ENCODE results near the gene TNFRSF1B.

TNFRSF1B gene

DNA sequence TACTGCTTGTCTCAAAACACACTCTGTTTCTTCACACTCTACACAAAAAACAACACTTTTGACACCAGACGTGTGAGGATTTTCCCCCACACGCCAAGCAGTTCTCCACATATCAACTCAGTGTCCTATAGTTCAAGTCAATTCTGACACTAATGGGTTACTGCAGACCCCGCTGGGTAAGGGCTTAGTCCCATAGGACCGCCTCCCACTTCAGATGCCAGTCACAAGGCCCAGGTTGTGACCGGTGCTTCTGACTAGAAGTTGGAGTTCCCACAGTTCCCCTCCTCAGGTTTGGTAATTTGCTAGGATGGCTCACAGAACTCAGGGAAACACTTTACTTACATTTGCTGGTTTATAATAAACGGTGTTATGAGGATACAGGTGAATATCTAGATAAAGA lies 83.0 kb downstream of the TNFRSF1B start:
- no peak for DNase-seq (ENCODE audit: low read depth, low spot score)
- H3K27ac ChIP-seq: no peak overlapping the region

- no peak for DNase-seq (ENCODE audit: low read depth, low spot score)
- H3K27ac ChIP-seq: no peak overlapping the region
These were observed 84.7 kb downstream of the TNFRSF1B start for GRCh38 chr1:12251442-12251841.

DNA sequence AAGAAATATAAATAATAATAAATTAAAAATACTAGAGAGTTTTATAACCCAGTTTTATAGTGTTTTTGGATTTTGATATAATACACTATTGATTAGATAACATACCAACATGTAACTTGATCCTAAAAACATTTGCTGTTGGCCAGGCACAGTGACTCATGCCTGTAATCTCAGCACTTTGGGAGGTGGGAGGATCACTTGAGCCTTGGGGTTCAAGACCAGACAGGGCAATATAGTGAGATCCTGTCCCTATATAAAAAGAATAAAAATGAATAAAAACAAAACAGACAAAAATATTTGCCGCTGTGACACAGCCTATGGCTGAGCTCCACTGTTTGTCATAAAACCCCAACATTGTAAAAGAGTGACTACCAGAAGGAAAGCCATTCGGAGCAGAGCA lies 89.1 kb downstream of the TNFRSF1B start:
- H3K27ac ChIP-seq: no peak overlapping the region
- DNase-seq (ENCODE audit: low read depth, low spot score): no peak

DNA sequence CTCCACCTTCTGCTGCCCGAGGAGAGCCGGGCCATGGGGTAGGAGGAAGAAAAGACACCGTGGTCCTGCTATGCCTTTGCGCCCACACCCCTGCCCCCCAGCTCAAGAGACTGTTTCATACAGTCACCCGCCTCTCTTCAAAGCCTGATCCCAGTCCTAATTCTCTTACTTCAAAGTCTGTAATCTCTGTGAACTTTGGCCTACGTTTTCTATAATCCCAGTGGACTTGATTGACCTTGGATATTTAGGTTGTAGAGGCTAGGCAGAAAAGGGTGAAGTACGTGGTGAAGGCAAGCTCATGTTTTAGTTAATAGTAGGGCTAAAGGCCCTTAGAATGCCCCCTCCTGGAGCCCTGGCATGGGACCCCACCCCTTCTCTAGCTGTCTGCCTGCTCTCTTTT lies 91.5 kb downstream of the TNFRSF1B start:
- no peak overlapping the region for H3K27ac ChIP-seq
- DNase-seq (ENCODE audit: low read depth, low spot score): no peak

Measured in epithelial cell of prostate (primary cell).